HG02678 (cell line): ENCODE measurements around the gene HCN4.

Experiments used
- ATAC-seq: cut with Tn5 transposase; IDR thresholded peaks from one replicate; pipeline ENCODE4 v1.9.1; 2021; ENCODE audit warnings: mild to moderate bottlenecking, moderate library complexity; ENCODE audit not compliant: unreplicated experiment

The HCN4 gene

DNA sequence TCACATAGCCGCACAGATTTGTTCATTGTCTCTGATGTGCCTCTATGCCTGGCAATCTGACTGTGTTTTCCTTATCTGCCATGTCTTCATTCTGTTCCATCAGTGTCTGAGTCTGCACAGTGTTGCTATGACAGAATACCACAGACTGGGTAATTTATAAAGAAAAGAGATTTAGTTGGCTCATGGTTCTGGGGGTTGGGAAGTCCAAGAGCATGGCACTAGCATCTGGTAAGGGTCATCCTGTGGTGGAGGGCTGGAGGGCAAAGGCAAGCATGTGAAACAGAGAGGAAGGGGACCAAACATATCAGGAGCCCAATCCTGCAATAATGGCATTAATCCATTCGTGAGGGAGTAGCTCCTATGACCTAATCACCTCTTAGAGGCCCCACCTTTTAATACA, 11.9 kb upstream of the HCN4 start:
- ATAC-seq, result no peak

DNA sequence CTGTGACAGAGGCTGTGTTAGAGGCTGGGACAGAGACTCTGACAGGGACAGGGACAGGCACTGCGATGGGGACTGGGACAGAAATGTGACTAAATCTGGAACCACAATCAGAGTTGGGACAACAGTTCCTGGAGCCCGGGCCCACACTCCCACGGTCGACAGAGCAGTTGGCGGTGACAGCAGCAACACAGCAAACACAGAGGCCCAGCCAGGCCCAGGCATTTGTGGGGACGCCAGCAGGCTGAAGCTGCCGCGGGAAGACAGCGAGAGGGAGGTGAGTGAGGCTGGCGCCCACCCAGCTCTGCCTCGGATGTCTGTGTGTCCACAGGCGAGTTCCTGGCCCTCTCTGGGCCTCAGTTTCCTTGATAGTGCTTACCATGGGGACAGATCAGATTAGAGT, 9.3 kb upstream of the HCN4 start:
- ATAC-seq, result no peak

DNA sequence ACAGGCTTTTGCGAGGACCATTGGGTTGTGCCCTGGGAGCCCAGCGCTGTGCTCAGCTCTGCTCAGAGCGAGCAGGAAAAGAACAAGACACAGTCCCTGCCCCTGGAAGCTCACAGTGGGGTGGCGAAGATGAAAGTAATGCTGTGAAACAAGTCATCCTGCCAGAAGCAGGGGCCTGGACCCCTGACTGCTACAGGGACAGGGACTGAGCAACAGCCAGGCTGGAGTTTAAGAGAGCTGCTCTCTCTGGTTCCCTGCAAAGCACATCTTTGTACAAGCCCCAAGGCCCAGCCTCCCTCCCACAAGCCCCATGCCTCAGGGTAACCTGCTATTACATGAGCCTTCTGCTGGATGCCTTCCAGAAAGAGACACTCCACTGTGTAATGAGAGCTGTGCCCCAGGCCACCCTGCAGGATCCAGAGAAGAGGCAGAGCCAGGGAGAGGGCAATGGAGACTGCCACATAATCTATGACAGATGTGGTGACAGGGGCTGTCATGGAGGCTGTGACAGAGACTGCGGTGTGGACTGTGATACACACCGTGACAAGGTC, 7.1 kb upstream of the HCN4 start:
- ATAC-seq, result no peak

DNA sequence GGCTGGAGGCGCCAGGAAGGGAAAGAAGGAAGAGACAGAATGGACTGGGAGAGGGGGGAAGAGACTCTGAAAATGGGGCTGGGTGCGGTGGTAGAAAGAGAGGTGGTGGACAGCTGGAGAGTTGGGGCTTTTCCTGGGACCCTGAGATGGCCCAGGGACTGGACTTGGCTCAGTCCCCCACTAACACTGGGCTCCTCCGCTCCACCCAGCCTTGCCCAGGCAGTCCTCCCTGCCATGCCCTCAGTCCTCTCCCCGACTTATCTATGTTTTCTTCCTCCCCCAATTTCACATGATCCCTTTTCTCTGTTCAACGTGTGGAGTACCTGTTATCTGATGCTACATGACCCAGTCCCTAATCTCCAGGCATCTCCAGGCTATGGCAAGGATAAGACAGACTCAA, 6.3 kb upstream of the HCN4 start:
- ATAC-seq, result no peak

DNA sequence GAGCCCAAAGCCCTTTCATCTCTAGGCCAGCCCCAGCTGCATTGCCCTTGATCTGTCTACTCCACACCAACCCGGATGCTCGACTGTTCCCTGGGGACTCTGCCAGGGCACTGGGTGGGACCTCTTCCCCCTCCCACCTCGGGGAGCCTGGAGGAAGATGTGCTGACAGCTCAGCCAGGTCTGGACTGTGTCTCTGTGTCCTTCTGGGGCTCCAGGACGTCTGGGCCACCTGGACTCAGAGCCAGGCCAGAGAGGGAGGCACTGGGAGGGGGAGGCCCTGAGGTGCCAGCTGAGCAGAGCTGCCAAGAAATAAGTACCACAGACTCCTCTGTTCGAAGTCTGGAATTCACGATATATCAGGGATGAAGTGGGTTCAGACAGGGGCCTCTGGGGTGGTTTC, 5.8 kb upstream of the HCN4 start:
- ATAC-seq, result no peak

DNA sequence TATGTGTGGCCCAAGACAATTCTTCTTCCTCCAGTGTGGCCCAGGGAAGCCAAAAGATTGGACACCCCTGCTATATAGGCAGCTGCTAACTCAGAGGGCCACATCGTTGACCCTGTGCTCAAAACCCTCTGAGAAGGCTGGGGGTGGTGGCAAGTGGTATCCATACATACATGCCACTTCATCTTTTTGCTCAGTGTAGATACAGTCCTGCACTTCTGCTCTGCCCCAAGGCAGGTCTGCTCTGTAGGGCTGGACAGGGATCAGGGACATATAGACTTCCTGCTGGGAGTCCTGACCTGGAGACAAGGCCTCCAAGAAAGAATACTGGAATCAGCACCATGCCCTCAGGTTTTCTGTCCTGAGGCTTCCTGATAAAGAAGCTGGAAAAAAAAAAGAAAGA, 4.5 kb upstream of the HCN4 start:
- ATAC-seq, result no peak

DNA sequence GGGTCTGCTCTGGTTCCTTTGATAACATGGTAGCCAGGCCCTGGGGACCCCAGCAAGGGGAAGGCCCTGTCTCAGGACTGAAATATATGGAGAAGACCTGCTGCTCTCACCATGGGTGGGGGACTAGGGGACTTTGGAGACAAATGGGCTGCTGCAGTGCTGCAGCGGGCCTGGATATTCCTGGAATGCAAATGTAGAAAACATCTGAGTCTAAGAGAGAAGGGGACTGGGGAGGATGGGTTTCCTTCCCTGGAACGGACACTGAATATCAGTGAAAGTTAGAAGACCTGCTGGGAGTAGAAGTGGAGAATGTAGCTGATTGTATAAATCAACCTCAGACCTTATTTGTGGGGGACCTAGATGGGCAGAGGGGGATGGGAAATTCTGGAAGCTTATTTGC, 3.1 kb upstream of the HCN4 start:
- no peak for ATAC-seq

DNA sequence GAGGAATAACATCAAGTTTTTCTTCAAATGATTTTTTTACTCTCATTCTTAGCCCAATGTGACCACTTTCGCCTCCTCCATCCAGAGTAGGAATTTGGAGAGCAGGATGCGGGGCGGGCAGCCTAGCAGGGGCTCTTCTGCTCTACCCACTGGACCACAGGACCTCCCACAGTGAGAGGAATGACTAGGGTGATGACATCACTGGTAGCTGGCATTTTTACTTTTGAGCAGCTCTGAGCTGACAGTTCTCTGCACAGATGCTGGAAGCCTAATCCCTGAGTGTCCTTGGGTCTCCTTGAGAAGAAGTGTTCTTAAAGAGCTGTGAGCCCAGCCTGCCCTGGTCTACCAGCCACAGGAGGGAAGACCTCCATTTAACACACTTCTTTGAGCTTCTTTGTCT, 1.4 kb upstream of the HCN4 start:
- ATAC-seq, result no peak

DNA sequence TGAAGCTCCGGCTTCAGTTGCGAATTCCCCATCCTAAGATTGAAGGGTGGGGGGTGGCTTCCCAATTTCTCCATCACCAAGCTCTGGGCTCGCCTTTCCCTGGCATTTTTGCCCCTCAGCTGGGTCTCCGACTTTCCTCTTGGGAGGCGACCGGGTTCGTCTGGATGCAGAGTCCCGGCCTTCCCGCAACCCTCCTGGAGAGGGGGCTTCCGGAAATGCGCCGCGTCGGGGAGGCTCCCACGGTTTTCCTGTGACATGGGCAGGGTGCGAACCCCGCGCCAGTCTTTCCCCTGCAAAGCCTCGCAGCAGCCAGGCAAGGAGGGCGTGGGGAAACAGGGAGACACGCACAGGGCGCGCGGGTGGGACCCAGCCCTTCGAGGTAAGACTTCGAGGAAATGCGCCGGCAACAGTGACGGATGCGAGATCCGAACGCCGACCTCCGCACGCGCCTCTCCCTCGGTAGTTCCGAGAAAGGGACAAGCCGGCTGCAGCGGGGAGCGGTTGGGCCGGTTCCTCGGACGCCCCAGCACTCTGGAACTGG, 466 bp upstream of the HCN4 start:
- no peak for ATAC-seq

DNA sequence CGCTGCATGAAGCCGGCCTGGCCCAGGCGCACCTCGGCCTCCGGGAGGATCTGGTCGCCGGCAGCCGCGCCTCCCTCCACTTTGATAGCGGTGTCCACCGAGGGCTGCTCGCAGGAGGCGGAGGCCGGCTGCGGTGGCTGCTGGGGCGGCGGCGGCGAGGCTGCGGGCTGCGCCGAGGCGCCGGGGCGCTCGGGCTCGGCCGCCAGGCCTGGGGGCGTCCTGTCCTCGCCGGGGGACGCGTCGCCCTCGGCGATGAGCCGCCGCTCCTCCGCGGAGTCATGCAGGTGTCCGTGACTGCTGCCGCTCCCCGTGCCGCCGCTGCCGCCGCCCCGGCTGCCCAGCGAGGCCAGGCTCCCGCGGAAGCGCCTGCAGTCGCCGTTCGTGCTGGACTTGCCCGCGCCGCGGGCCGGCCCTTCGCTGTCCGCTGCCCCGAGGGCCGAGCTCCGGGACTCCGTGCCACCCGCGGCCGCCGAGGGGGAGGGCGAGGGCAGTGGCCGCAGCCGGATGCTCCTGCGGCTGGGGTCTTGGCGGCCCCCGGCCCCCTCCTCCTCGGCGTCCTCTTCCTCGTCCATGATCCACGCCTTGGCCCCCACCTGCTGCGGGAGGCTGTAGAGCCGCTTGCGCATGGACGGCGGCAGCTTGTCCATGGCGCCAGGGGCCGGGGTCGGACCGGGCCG, 996 bp downstream of the HCN4 start:
- ATAC-seq, result no peak

DNA sequence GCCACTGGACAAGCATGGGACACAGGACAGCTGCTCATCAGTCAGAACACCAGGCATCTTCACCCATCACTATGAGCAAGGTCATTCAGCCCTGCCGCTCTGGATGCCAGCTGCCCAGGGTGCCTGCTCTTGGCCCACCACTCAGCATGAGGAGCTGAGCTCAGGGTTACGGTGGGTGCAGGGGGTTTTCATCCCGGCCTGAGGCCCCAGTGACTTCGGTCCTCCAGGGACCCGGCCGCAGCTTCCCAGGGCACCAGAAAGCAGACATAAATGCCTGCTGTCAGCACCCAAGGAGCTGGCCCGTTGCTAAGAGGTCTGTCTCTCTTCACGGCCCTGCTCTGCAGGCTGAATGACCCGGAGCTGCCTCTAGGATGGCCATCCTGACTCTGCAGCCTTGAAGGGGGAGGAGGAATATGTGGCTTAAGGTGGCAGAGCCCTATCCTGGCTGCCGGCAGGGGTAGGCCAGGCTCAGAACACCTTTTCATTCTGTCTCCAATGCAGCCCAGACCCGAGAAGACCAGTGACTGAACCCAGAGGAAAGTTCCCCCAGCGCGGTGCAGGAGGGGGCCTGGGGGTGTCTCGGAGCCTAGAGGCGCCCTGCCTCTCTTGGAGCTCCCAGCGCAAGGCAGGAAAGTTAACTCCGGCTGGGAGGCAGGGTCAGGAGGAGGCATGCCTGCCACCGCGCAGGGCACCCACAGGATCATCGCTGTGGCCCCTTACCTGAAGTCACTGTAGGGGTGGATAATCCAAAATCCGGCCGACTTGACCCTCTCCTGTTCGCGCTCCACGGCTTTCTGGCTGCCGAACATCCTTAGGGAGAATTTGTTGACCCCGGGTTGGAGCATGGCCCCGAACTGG, 1.8 kb downstream of the HCN4 start:
- ATAC-seq, result no peak

DNA sequence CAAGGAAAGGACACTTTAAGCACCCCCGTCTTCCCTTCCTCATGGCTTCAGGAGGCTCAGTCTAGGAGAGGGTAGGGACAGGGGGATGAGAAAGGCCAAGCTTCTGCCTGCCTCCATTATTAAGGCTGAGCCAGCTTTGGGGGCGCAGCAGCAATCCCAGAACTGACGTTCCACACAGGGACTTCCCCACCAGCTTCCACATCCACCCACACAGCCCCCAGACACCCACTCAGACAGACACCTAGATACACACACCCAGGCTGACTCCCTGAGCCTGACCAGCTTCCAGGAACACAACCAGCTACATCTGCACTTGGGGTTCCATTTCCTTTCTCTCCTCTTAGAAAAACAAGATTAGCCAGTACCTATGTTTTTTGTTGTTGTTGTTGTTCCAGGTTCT, 4.7 kb downstream of the HCN4 start:
- ATAC-seq, result no peak

DNA sequence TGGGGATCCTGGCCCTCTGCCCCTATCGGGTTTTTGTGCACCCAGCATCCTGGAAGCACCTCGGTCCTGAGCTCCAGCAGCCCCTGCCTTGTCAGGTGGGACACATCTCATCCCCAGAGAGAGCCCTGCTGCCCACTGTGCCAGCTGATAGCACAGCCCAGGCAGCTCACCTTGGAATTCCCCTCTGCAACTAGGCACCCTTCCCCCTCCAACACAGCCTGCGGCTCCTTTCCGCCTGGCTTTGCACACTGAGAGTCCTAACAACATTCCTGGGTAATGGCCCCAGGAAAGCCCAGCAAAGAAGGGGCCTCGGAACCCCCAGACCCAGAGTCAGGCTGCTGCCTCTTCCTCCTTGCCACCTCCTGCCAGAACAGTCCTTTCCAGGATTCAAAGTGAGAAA, 5.9 kb downstream of the HCN4 start:
- ATAC-seq, result no peak

DNA sequence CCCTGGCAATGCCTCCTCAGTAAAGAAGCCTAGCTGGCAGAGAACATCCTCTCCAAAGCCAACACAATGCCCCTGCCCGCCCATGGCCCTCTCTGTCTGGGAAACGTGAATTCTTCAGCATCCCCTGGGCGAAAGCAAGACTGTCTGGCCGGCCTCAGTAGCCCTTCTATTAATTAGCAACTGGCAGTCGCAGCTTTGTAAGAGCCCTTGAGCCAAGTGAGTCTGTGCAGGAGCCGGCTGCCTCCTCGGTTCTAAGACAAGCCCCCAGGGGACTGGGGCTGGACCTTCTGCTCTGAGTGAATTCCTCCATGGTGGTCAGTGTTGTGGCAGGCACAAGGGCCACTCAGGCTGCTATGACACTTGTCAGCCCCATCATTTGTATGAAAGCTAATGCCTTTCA, 7.4 kb downstream of the HCN4 start:
- ATAC-seq, result no peak

DNA sequence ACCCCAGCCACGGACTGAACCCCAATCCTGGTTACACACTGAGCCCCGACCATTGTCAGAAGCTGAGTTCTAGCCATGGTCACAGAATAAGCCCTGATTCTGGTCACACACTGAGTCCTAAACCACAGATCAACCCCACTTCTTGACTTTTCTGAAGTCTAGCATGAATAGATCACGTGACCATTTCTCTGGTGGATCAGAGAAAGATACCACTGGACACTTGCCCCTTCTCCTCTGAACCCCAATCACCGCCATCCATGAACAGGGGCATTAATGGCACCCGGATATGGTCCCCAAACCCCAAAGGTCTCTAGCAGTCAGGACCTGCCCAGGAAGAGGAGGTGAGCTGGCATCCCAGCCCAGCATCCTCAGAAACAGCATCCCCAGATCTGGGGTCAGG, 9.1 kb downstream of the HCN4 start:
- ATAC-seq, result no peak

DNA sequence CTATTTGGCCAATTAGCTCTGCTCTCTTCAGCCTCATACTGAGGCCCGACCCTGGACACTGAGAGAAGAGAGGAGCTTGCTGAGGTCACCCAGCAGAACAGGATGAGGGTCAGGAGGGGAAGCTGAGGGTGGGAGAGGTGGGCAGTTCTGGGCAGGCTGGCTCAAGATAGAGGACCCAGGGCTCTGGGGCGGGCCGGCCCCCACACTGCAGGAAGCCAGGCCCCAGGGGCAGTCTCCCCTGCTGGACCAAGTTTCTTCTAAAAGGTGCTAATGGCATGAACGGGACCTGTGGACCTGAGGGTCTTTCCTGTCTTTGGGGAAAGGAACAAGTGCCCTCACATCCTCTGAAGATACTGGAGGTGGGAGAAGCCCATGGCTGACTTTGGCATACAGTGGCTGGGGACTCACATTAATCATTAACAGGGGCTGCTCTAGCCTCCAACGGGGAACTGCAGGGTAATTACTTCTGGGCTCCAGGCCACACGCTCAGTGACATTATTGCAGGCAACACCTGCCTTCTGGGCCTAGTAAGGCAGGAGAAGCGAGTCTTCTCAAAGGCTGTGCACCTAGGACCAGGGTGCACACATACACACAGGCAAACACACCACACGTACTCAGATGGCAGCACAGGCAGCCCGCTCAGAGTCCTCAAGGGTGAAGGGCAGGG, 10.6 kb downstream of the HCN4 start:
- no peak for ATAC-seq

DNA sequence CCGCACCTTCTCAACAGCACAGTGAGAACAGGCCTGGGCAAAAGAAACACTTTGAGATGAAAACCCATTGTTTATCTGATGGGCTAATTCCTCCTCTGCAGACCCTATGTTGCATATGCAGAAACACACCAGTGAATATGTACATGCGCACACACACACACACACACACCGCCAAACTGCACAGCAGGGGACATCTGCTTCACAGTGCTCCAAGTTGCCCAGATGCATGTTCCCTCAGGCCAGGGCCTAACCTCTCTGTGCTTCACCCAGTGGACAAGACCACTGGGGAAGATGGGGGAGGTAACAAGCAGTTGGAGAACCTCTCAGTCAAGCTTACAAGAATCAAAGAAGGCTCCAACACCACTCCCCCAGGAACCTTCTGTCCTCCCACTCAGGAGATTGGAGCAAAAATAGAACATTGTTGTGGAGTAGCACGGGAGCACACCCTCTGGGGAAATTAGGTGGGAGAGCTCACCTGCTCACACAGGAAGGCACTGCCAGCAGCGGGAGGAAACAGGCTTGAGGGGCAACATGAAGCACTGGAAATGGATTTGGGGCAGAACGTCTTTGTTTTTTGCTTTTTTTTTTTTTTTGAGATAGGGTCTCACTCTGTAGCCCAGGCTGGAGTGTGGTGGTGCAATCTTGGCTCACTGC, 13.0 kb downstream of the HCN4 start:
- no peak for ATAC-seq

DNA sequence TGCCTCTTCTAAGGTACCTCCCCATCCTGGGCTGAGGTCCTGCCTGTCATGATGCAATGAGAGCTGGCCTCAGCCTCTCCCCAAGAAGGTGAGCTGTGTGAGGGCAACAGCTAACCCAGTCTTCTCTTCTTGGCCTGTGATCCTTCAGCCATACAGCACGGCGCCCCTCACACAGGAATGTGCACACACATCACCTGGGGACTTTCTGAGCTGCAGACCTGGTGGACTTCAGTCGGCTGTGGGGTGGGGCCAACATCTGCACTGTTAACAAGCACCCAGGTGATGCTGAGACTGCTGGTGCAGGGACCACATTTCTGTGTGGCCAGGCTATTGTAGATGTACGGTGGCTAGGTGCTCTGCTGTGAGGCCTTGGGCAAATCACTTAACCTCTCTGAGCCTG, 14.5 kb downstream of the HCN4 start:
- no peak for ATAC-seq

DNA sequence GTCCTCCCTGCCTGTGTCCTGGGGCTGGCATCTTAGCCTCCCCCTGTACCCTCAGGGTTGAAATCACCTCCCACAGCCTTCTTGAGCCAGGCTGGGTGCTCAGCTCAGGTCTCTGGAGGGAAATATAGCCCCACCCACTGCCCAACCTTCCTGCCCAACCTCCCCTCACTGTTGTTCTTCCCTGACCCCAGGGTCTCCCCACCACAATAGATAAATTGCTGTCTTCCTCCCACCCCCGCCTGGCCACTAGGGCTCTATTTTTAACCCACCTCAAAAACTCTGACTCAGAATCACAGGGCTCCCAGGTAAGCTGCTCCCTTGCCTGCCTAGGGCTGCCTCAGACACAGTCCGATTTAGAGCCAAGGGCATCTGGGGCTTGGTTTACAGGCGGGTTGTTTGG, 15.0 kb downstream of the HCN4 start:
- no peak for ATAC-seq

DNA sequence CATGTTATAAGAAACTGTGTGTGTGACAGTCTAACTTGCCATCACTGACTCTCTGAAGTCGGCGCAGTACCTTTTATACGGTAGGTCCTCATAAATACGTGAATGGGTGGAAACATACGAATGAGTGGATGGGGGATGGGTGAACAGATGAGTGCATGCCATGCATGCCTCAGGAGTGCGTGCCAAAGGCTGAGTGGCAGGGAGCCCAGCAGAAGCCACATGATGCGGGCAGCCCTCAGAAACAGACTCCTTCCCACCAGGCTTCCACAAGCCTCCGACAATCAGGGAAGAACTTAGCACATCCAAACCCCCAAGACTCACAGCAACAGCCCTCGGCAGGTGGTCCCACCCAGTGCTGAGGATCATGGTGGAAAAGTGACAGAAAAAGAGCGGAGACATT, 16.7 kb downstream of the HCN4 start:
- ATAC-seq, result no peak

DNA sequence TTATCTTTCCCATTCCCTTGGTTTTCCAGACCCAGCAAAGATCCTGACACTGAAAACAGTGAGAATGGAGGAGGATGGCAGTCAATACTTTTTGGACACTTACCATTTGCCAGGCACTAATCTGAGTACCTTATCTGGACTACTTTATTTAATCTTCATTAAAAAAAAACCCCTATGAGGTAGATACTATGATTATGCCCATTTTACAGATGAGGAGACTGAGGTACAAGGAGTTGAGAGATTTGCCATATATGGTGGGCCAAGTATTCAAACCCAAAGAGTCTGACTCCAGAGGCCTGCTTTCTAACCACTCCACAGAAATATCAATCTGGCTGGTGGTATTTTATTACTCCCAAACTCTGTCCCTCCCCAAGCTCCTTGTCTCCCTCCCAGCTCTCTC, 19.6 kb downstream of the HCN4 start:
- ATAC-seq, result no peak
